Smooth muscle cell (in vitro differentiated cells): Measurements from ENCODE around the gene TLX3. TPM values are rescaled to one million over a fixed set of nuclear protein-coding genes. Genes with fewer than 3 reads are reported as not detected.
"Not testable (repeated sequence)": the region's sequence is repeated elsewhere in the genome, so short reads cannot be mapped to it uniquely, and the experiment has no call there.

ENCODE experiments used
- DNase-seq: peaks from one replicate; lab custom pipeline; 2025; ENCODE audit not compliant: unreplicated experiment; lab: John Stamatoyannopoulos, UW
- H2AFZ ChIP-seq: fragments of 200-600 bp; sonication (generic); 2 replicates; pipeline ENCODE4 v1.6.0; 2016; ENCODE audit warnings: antibody characterized with exemption, low read depth, mild to moderate bottlenecking
- H3F3A ChIP-seq: fragments of 200-600 bp; sonication (generic); 2 replicates; pipeline ENCODE4 v1.6.0; 2017; ENCODE audit warnings: antibody characterized with exemption, low read depth
- H3K27ac ChIP-seq: fragments of 200-600 bp; sonication (generic); 2 replicates; pipeline ENCODE4 v1.5.1; 2016; ENCODE audit warnings: low read depth, mild to moderate bottlenecking
- H3K27me3 ChIP-seq: fragments of 200-600 bp; sonication (generic); 2 replicates; pipeline ENCODE4 v1.6.1; 2016; ENCODE audit warnings: low read depth, mild to moderate bottlenecking
- H3K36me3 ChIP-seq: fragments of 200-600 bp; sonication (generic); 2 replicates; pipeline ENCODE4 v1.5.1; 2016; ENCODE audit warnings: low read depth
- H3K4me1 ChIP-seq: fragments of 200-600 bp; sonication (generic); 2 replicates; pipeline ENCODE4 v1.5.1; 2016; ENCODE audit warnings: low read depth
- H3K4me2 ChIP-seq: fragments of 200-600 bp; sonication (generic); 2 replicates; pipeline ENCODE4 v1.6.0; 2016; ENCODE audit warnings: mild to moderate bottlenecking
- H3K4me3 ChIP-seq: fragments of 200-600 bp; sonication (generic); 2 replicates; pipeline ENCODE4 v1.5.1; 2016; ENCODE audit warnings: mild to moderate bottlenecking
- H3K79me2 ChIP-seq: fragments of 200-600 bp; sonication (generic); 2 replicates; pipeline ENCODE4 v1.6.0; 2016; ENCODE audit warnings: low read depth, mild to moderate bottlenecking
- H3K9ac ChIP-seq: fragments of 200-600 bp; sonication (generic); 2 replicates; pipeline ENCODE4 v1.6.0; 2016; ENCODE audit warnings: low read depth
- H3K9me3 ChIP-seq: fragments of 200-600 bp; sonication (generic); replicated peaks from 2 replicates; pipeline ENCODE4 v1.5.1; 2016; ENCODE audit warnings: low read depth
- H4K20me1 ChIP-seq: fragments of 200-600 bp; sonication (generic); 2 replicates; pipeline ENCODE4 v1.6.0; 2016; ENCODE audit warnings: low read depth
- CTCF ChIP-seq: fragments of 200-600 bp; sonication (generic); IDR thresholded peaks from 2 replicates; pipeline ENCODE4 v1.5.1; 2017; ENCODE audit warnings: borderline replicate concordance, mild to moderate bottlenecking, antibody characterized with exemption; ENCODE audit not compliant: insufficient read depth, poor library complexity, severe bottlenecking
- WGBS: methylation state at CpG from one replicate; pipeline ENCODE4 v1.1.7; 2016; ENCODE audit warnings: low lambda C conversion rate; 5-methylcytosine and 5-hydroxymethylcytosine counted together
- polyA plus RNA-seq: library from polyadenylated mRNA; unstranded; fragments of >200 nt; fragmentation: Nextera tagmentation; extraction: Ambion mirVana; gene quantifications from 2 replicates; pipeline ENCODE4 v1.2.1, GENCODE V29; 2016
- small RNA-seq: library from RNA; depleted of rRNA; stranded (forward); fragments of <200 nt; gene quantifications from one replicate; pipeline ENCODE3, GENCODE V24; 2014
- total RNA-seq: library from RNA; depleted of rRNA; stranded (reverse); fragments of >200 nt; gene quantifications from 2 replicates; pipeline ENCODE4 v1.2.3, GENCODE V29; 2014

TLX3 gene
- total and polyA plus RNA-seq, 2 experiments from 2014 or later: 0.10 TPM; not detected in 1

- Histone ChIP-seq H3K27ac (no peak overlapping the region), H3K9me3 (no peaks in the 10 kb centered on the region), H3K4me3 (no peak overlapping the region), H3K36me3 (no peaks in the 10 kb centered on the region), H2AFZ (no peak overlapping the region), H3K9ac (no peak overlapping the region), H4K20me1 (no peaks in the 10 kb centered on the region), H3K27me3 (no peaks in the 10 kb centered on the region), H3F3A (no peaks in the 10 kb centered on the region), H3K4me2 (no peak overlapping the region), H3K79me2 (no peaks in the 10 kb centered on the region), H3K4me1 (no peaks in the 10 kb centered on the region)
- 94% methylated on average over 5 of the region's 5 CpGs for WGBS
- DNase-seq: no peak
- TF ChIP-seq CTCF: no peak
Measured at GRCh38 chr5:171355302-171355724, 46.3 kb downstream of the TLX3 start.

GRCh38 chr5:171357843-171358242 lies 48.8 kb downstream of the TLX3 start:
- no peaks in the 10 kb centered on the region for H3K27me3 ChIP-seq
- no peak overlapping the region for H3K4me3 ChIP-seq
- no peak overlapping the region for H3K9ac ChIP-seq
- H2AFZ ChIP-seq: no peak overlapping the region
- no peaks in the 10 kb centered on the region for H3K4me1 ChIP-seq
- H3K4me2 ChIP-seq: no peak overlapping the region
- 93% methylated on average over 2 of the region's 2 CpGs for WGBS
- no peaks in the 10 kb centered on the region for H3K79me2 ChIP-seq
- H3F3A ChIP-seq: no peaks in the 10 kb centered on the region
- no peak for TF ChIP-seq CTCF
- DNase-seq: no peak
- H4K20me1 ChIP-seq: no peaks in the 10 kb centered on the region
- H3K27ac ChIP-seq: no peak overlapping the region
- no peaks in the 10 kb centered on the region for H3K9me3 ChIP-seq
- no peaks in the 10 kb centered on the region for H3K36me3 ChIP-seq

- H3F3A ChIP-seq, H3K27ac ChIP-seq, H3K79me2 ChIP-seq, H3K9me3 ChIP-seq, H2AFZ ChIP-seq, H3K4me1 ChIP-seq, DNase-seq, H3K4me3 ChIP-seq, H3K4me2 ChIP-seq, H3K27me3 ChIP-seq, H3K36me3 ChIP-seq, H3K9ac ChIP-seq, H4K20me1 ChIP-seq: not testable (repeated sequence)
- 49% methylated on average over 7 of the region's 7 CpGs for WGBS
Measured at GRCh38 chr5:171361151-171361550, 52.1 kb downstream of the TLX3 start.

Small RNA genes within 50 kb of the gene (small RNA-seq; reads per million reads assigned to genes)
- gene AC091980.1 (not detected), gene RN7SL339P (not detected)

Other genes with a start within 250 kb of the TLX3 start
- gene NPM1, start 78.6 kb downstream of the TLX3 start, total RNA-seq: 856 and 2,459 TPM in 2 replicates
- 330 and 360 TPM in 2 replicates for gene NPM1, start 78.6 kb downstream of the TLX3 start, polyA plus RNA-seq
- gene FGF18, start 110.4 kb downstream of the TLX3 start, total RNA-seq: not detected in 2 replicates
- 0.21 TPM in 1 of 2 replicates, not detected in the other for gene FGF18, start 110.4 kb downstream of the TLX3 start, polyA plus RNA-seq